Measurements from ENCODE around the gene ZNF14.

DNA sequence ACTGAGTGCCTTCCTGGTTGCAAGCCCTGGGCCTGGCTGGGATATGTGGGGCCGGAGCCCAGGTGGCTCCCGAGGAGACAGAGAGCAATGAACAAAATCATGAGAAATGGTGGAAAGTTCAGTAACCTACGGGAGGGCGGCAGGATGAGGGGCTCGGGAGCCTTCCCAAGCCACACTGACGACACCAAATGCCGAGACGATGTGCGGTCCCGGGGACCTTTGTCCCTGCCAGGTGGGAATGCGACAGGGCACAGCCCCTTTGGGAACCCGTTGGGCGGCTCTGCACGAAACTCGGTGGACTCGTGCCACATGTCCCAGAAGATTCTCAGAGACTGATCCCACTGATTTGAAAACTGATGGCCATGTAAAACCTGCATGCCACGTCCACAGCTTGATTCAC is 11.7 kb upstream of the ZNF14 start:
- TF ChIP-seq, protein P1, sequence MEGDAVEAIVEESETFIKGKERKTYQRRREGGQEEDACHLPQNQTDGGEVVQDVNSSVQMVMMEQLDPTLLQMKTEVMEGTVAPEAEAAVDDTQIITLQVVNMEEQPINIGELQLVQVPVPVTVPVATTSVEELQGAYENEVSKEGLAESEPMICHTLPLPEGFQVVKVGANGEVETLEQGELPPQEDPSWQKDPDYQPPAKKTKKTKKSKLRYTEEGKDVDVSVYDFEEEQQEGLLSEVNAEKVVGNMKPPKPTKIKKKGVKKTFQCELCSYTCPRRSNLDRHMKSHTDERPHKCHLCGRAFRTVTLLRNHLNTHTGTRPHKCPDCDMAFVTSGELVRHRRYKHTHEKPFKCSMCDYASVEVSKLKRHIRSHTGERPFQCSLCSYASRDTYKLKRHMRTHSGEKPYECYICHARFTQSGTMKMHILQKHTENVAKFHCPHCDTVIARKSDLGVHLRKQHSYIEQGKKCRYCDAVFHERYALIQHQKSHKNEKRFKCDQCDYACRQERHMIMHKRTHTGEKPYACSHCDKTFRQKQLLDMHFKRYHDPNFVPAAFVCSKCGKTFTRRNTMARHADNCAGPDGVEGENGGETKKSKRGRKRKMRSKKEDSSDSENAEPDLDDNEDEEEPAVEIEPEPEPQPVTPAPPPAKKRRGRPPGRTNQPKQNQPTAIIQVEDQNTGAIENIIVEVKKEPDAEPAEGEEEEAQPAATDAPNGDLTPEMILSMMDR (conservative IDR thresholded peaks at IDR 0.05; ENCODE audit: low read depth in 2 of 2): no peak
- TF ChIP-seq CREB1 (CRISPR knock-in tag; IDR thresholded peaks at IDR 0.05; ENCODE audit: low read depth) (no peak), EZH2 (IDR thresholded peaks at IDR 0.05; ENCODE audit: low read depth, unreplicated experiment) (no peak), POLR2AphosphoS5 (IDR thresholded peaks at IDR 0.05; ENCODE audit: low read depth) (no peak), ZNF114 (CRISPR knock-in tag; IDR thresholded peaks at IDR 0.05) (no peak), EZH2phosphoT487 (IDR thresholded peaks at IDR 0.05; ENCODE audit: unreplicated experiment) (no peak), ZNF331 (CRISPR knock-in tag; IDR thresholded peaks at IDR 0.05; ENCODE audit: low read depth) (no peak), NANOG (IDR thresholded peaks at IDR 0.05; ENCODE audit: borderline replicate concordance) (no peak), JUNB (IDR thresholded peaks at IDR 0.05; ENCODE audit: unreplicated experiment) (no peak)
- TF ChIP-seq, protein P2, sequence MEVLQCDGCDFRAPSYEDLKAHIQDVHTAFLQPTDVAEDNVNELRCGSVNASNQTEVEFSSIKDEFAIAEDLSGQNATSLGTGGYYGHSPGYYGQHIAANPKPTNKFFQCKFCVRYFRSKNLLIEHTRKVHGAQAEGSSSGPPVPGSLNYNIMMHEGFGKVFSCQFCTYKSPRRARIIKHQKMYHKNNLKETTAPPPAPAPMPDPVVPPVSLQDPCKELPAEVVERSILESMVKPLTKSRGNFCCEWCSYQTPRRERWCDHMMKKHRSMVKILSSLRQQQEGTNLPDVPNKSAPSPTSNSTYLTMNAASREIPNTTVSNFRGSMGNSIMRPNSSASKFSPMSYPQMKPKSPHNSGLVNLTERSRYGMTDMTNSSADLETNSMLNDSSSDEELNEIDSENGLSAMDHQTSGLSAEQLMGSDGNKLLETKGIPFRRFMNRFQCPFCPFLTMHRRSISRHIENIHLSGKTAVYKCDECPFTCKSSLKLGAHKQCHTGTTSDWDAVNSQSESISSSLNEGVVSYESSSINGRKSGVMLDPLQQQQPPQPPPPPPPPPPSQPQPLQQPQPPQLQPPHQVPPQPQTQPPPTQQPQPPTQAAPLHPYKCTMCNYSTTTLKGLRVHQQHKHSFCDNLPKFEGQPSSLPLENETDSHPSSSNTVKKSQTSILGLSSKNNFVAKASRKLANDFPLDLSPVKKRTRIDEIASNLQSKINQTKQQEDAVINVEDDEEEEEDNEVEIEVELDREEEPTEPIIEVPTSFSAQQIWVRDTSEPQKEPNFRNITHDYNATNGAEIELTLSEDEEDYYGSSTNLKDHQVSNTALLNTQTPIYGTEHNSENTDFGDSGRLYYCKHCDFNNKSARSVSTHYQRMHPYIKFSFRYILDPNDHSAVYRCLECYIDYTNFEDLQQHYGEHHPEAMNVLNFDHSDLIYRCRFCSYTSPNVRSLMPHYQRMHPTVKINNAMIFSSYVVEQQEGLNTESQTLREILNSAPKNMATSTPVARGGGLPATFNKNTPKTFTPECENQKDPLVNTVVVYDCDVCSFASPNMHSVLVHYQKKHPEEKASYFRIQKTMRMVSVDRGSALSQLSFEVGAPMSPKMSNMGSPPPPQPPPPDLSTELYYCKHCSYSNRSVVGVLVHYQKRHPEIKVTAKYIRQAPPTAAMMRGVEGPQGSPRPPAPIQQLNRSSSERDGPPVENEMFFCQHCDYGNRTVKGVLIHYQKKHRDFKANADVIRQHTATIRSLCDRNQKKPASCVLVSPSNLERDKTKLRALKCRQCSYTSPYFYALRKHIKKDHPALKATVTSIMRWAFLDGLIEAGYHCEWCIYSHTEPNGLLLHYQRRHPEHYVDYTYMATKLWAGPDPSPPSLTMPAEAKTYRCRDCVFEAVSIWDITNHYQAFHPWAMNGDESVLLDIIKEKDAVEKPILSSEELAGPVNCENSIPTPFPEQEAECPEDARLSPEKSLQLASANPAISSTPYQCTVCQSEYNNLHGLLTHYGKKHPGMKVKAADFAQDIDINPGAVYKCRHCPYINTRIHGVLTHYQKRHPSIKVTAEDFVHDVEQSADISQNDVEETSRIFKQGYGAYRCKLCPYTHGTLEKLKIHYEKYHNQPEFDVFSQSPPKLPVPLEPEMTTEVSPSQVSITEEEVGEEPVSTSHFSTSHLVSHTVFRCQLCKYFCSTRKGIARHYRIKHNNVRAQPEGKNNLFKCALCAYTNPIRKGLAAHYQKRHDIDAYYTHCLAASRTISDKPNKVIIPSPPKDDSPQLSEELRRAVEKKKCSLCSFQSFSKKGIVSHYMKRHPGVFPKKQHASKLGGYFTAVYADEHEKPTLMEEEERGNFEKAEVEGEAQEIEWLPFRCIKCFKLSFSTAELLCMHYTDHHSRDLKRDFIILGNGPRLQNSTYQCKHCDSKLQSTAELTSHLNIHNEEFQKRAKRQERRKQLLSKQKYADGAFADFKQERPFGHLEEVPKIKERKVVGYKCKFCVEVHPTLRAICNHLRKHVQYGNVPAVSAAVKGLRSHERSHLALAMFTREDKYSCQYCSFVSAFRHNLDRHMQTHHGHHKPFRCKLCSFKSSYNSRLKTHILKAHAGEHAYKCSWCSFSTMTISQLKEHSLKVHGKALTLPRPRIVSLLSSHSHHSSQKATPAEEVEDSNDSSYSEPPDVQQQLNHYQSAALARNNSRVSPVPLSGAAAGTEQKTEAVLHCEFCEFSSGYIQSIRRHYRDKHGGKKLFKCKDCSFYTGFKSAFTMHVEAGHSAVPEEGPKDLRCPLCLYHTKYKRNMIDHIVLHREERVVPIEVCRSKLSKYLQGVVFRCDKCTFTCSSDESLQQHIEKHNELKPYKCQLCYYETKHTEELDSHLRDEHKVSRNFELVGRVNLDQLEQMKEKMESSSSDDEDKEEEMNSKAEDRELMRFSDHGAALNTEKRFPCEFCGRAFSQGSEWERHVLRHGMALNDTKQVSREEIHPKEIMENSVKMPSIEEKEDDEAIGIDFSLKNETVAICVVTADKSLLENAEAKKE (CRISPR knock-in tag; IDR thresholded peaks at IDR 0.05): no peak
- TF ChIP-seq, protein P3, sequence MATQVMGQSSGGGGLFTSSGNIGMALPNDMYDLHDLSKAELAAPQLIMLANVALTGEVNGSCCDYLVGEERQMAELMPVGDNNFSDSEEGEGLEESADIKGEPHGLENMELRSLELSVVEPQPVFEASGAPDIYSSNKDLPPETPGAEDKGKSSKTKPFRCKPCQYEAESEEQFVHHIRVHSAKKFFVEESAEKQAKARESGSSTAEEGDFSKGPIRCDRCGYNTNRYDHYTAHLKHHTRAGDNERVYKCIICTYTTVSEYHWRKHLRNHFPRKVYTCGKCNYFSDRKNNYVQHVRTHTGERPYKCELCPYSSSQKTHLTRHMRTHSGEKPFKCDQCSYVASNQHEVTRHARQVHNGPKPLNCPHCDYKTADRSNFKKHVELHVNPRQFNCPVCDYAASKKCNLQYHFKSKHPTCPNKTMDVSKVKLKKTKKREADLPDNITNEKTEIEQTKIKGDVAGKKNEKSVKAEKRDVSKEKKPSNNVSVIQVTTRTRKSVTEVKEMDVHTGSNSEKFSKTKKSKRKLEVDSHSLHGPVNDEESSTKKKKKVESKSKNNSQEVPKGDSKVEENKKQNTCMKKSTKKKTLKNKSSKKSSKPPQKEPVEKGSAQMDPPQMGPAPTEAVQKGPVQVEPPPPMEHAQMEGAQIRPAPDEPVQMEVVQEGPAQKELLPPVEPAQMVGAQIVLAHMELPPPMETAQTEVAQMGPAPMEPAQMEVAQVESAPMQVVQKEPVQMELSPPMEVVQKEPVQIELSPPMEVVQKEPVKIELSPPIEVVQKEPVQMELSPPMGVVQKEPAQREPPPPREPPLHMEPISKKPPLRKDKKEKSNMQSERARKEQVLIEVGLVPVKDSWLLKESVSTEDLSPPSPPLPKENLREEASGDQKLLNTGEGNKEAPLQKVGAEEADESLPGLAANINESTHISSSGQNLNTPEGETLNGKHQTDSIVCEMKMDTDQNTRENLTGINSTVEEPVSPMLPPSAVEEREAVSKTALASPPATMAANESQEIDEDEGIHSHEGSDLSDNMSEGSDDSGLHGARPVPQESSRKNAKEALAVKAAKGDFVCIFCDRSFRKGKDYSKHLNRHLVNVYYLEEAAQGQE (IDR thresholded peaks at IDR 0.05; ENCODE audit: unreplicated experiment): no peak
- TF ChIP-seq, protein P4, sequence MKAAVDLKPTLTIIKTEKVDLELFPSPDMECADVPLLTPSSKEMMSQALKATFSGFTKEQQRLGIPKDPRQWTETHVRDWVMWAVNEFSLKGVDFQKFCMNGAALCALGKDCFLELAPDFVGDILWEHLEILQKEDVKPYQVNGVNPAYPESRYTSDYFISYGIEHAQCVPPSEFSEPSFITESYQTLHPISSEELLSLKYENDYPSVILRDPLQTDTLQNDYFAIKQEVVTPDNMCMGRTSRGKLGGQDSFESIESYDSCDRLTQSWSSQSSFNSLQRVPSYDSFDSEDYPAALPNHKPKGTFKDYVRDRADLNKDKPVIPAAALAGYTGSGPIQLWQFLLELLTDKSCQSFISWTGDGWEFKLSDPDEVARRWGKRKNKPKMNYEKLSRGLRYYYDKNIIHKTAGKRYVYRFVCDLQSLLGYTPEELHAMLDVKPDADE (IDR thresholded peaks at IDR 0.05): no peak

All from GM23338 (cell line).